Endothelial cell of umbilical vein (primary cell): Measurements from ENCODE around the gene CCDC85A. TPM values are rescaled to one million over a fixed set of nuclear protein-coding genes. Genes with fewer than 3 reads are reported as not detected.

Experiments used
- BruUV-seq: library from RNA; stranded (reverse); fragments of 400-500 nt; replicated peaks from 2 replicates; lab custom pipeline; 2021; lab: Mats Ljungman, UMichigan
- CTCF ChIA-PET: fragments of 300-600, 350-600 bp; sonication (Branson Sonifier 250); formaldehyde crosslinking; loops from one replicate; lab custom pipeline; 2021; ENCODE audit warnings: antibody characterized with exemption, inconsistent platforms; lab: Charles Lee
- POLR2A ChIA-PET: fragments of 300-600, 350-600 bp; sonication (Branson Sonifier 250); formaldehyde crosslinking; loops from one replicate; lab custom pipeline; 2021; ENCODE audit warnings: antibody characterized with exemption, inconsistent platforms; lab: Charles Lee
- DNase-seq: peaks from one replicate; pipeline ENCODE4 v3.0.0-alpha.2; 2011; ENCODE audit warnings: low read depth, low spot score
- FAIRE-seq: peaks from 2 replicates; lab custom pipeline; 2011; peaks lifted over from hg19 to GRCh38; lab: Jason Lieb, UNC
- H2AFZ ChIP-seq: 2 replicates; pipeline ENCODE4 v1.6.0; 2012; ENCODE audit warnings: low read depth, low read length, control low read depth, inconsistent platforms
- H3K27ac ChIP-seq: 2 replicates; pipeline ENCODE4 v1.5.1; 2011; ENCODE audit warnings: low read depth, mild to moderate bottlenecking, control low read depth, low read length, moderate library complexity; ENCODE audit not compliant: insufficient read depth
- H3K27me3 ChIP-seq, 2 experiments: 2 replicates each; pipeline versions ENCODE4 v1.6.0 to v1.6.1; 2011; ENCODE audit warnings: low read length in 2 of 2, mixed read lengths in 1 of 2; ENCODE audit not compliant: control insufficient read depth in 2 of 2, insufficient read depth in 2 of 2
- H3K36me3 ChIP-seq, 2 experiments: 2 replicates in 1 of 2; 3 replicates in 1 of 2; pipeline ENCODE4 v1.5.1; 2011; ENCODE audit warnings: low read length in 2 of 2, mild to moderate bottlenecking in 1 of 2, moderate library complexity in 1 of 2; ENCODE audit not compliant: control insufficient read depth in 2 of 2, insufficient read depth in 2 of 2; ENCODE audit errors: extremely low read depth in 1 of 2
- H3K4me1 ChIP-seq: 3 replicates; pipeline ENCODE4 v1.5.1; 2011; ENCODE audit warnings: mild to moderate bottlenecking, low read length; ENCODE audit not compliant: control insufficient read depth, insufficient read depth; ENCODE audit errors: extremely low read depth
- H3K4me2 ChIP-seq: 2 replicates; pipeline ENCODE4 v1.6.1; 2011; ENCODE audit warnings: low read length, control low read depth, mixed read lengths; ENCODE audit not compliant: insufficient read depth
- H3K4me3 ChIP-seq, 3 experiments: fragments of 200-600 bp in 1 of 3; sonication (generic), shearing (Covaris generic) in 1 of 3; replicated peaks in 1 of 3; 2 replicates each; pipeline ENCODE4 v1.5.1; 2011 to 2016; ENCODE audit warnings: control low read depth in 3 of 3, low read length in 3 of 3, mild to moderate bottlenecking in 2 of 3, inconsistent platforms in 1 of 3, low read depth in 1 of 3, moderate library complexity in 1 of 3; ENCODE audit not compliant: insufficient read depth in 1 of 3
- H3K79me2 ChIP-seq: 2 replicates; pipeline ENCODE4 v1.6.0; 2012; ENCODE audit warnings: low read length, inconsistent platforms; ENCODE audit not compliant: control insufficient read depth, insufficient read depth
- H3K9ac ChIP-seq: replicated peaks from 2 replicates; pipeline ENCODE3; 2011; ENCODE audit warnings: low read length, control low read depth; ENCODE audit not compliant: insufficient read depth; ENCODE audit errors: extremely low read depth
- H3K9me1 ChIP-seq: replicated peaks from 3 replicates; pipeline ENCODE4 v1.6.0; 2011; ENCODE audit warnings: mild to moderate bottlenecking, low read length; ENCODE audit not compliant: control insufficient read depth, insufficient read depth; ENCODE audit errors: extremely low read depth
- H3K9me3 ChIP-seq: replicated peaks from 2 replicates; pipeline ENCODE4 v1.5.1; 2012; ENCODE audit warnings: low read length, inconsistent platforms; ENCODE audit not compliant: control insufficient read depth, insufficient read depth
- H4K20me1 ChIP-seq: replicated peaks from 2 replicates; pipeline ENCODE3; 2011; ENCODE audit warnings: mild to moderate bottlenecking, low read length; ENCODE audit not compliant: control insufficient read depth, insufficient read depth; ENCODE audit errors: extremely low read depth
- EZH2 ChIP-seq: IDR thresholded peaks from 2 replicates; pipeline ENCODE4 v1.6.1; 2012; ENCODE audit warnings: borderline replicate concordance, low read depth, mild to moderate bottlenecking, moderate library complexity, low read length, inconsistent platforms; ENCODE audit not compliant: severe bottlenecking
- FOS ChIP-seq: IDR thresholded peaks from 2 replicates; pipeline ENCODE4 v1.6.1; 2011; ENCODE audit warnings: mild to moderate bottlenecking, low read length, moderate library complexity, borderline replicate concordance; ENCODE audit not compliant: insufficient read depth
- GATA2 ChIP-seq: IDR thresholded peaks from 2 replicates; pipeline ENCODE4 v1.7.0; 2011; ENCODE audit warnings: low read depth, mild to moderate bottlenecking, moderate library complexity, mixed read lengths, low read length; ENCODE audit not compliant: insufficient read length, insufficient read depth
- JUN ChIP-seq: IDR thresholded peaks from 2 replicates; pipeline ENCODE4 v1.6.1; 2011; ENCODE audit warnings: borderline replicate concordance, low read depth; ENCODE audit not compliant: insufficient read length, insufficient read depth
- MAX ChIP-seq: IDR thresholded peaks from 2 replicates; pipeline ENCODE4 v1.6.1; 2011; ENCODE audit not compliant: insufficient read depth, insufficient read length
- MYC ChIP-seq: IDR thresholded peaks from one replicate; pipeline ENCODE4 v1.6.1; 2011; ENCODE audit warnings: mild to moderate bottlenecking, low read depth, low read length
- POLR2A ChIP-seq: IDR thresholded peaks from 2 replicates; pipeline ENCODE4 v1.6.1; 2012; ENCODE audit warnings: low read depth, mild to moderate bottlenecking, control low read depth, low read length
- POLR2AphosphoS5 ChIP-seq: IDR thresholded peaks from 2 replicates; pipeline ENCODE4 v1.6.1; 2012; ENCODE audit warnings: low read depth, mild to moderate bottlenecking, control low read depth, low read length, moderate library complexity; ENCODE audit not compliant: insufficient read depth
- dilution Hi-C: fragments of 300-500 bp; cut with MboI; formaldehyde crosslinking; loops from one replicate; pipeline ENCODE4 v1.15.0; 2019; ENCODE audit warnings: low sequenced_read_pairs; ENCODE audit not compliant: extremely low pct_ligation_motif_present
- intact Hi-C: fragments of 100-400 bp; cut with micrococcal nuclease; formaldehyde crosslinking; loops from one replicate; pipeline ENCODE4 v1.10.0; 2022
- polyA plus RNA-seq, 4 experiments: library from polyadenylated mRNA; depleted of rRNA in 3 of 4; stranded (reverse) in 3 of 4; unstranded in 1 of 4; fragments of >200 nt; gene quantifications; 2 replicates each; pipeline versions ENCODE4 v1.2.1 to v1.2.3, GENCODE V29; 2011 to 2012; ENCODE audit warnings: missing spikeins in 1 of 4
- total RNA-seq: library from RNA; stranded (reverse); gene quantifications from 2 replicates; pipeline ENCODE4 v1.2.3, GENCODE V29; 2021
- TF ChIP-seq, protein P1 (sequence below), 2 donors: IDR thresholded peaks; 1 replicate in 1 of 2; 2 replicates in 1 of 2; pipeline ENCODE4 v1.5.1; 2011; ENCODE audit warnings: low read length in 2 of 2, mild to moderate bottlenecking in 2 of 2, moderate library complexity in 2 of 2, control low read depth in 1 of 2, inconsistent platforms in 1 of 2, low read depth in 1 of 2; ENCODE audit not compliant: insufficient read depth in 1 of 2; ENCODE audit errors: extremely low read depth in 1 of 2

Gene CCDC85A
- total and polyA plus RNA-seq, 2 donors (not counting 3 experiments of a cell fraction or from before 2014, with no cell fraction given) = 5.1 to 10.4 TPM

DNA sequence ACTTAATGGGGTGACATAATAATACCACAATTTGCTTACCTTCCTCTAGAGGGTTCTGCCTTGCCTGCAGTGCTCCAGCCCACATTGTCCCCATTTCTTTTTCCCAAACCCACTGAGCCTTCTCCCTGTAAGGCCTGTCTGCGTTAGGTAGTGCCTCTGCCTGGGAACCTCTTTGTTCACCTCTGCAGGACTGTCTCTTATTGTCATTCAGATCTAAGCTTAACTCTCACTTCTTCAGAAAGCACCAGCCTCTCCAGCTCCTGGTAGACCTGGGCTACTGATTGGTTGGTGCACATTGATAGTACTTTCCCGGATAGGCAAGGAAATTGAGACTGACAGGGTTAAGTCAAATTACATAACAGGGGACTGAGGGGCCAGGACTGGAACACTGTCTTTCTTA, 49.1 kb downstream of the CCDC85A start:
- CTCF ChIA-PET = interaction anchor here (1.5 kb wide), 1 partner anchor 42 kb away, joined by 3 read pairs; no protein-coding TSS in a partner anchor
- Histone ChIP-seq H3K36me3 (no peaks in the 10 kb centered on the region), H3K9me1 (no peaks in the 10 kb centered on the region), H3K4me2 (no peak overlapping the region), H3K9ac (no peak overlapping the region), H3K9me3 (no peaks in the 10 kb centered on the region), H2AFZ (no peak overlapping the region), H4K20me1 (no peaks in the 10 kb centered on the region), H3K4me1 (peaks cover 23% of the 10 kb centered on the region), H3K79me2 (peaks cover under 1% of the 10 kb centered on the region), H3K27ac (no peak overlapping the region), H3K4me3 (no peak overlapping the region), H3K27me3 (no peaks in the 10 kb centered on the region)
- no peak for TF ChIP-seq GATA2
- no peak for TF ChIP-seq EZH2
- TF ChIP-seq, protein P1, sequence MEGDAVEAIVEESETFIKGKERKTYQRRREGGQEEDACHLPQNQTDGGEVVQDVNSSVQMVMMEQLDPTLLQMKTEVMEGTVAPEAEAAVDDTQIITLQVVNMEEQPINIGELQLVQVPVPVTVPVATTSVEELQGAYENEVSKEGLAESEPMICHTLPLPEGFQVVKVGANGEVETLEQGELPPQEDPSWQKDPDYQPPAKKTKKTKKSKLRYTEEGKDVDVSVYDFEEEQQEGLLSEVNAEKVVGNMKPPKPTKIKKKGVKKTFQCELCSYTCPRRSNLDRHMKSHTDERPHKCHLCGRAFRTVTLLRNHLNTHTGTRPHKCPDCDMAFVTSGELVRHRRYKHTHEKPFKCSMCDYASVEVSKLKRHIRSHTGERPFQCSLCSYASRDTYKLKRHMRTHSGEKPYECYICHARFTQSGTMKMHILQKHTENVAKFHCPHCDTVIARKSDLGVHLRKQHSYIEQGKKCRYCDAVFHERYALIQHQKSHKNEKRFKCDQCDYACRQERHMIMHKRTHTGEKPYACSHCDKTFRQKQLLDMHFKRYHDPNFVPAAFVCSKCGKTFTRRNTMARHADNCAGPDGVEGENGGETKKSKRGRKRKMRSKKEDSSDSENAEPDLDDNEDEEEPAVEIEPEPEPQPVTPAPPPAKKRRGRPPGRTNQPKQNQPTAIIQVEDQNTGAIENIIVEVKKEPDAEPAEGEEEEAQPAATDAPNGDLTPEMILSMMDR (IDR thresholded peaks at IDR 0.05; ENCODE audit: extremely low read depth in 1 of 2, insufficient read depth in 1 of 2, low read depth in 1 of 2, low read length in 2 of 2) = no peak
- TF ChIP-seq FOS = no peak
- TF ChIP-seq JUN = no peak
- TF ChIP-seq MYC = no peak
- TF ChIP-seq POLR2AphosphoS5 = no peak
- no peak for TF ChIP-seq MAX
- TF ChIP-seq POLR2A = no peak
- dilution Hi-C loops = no loop called here
- FAIRE-seq (no peak), DNase-seq (no peak)
- BruUV-seq = no TSS peak
- intact Hi-C loops = no loop called here
- POLR2A ChIA-PET = no interaction called here
